K562 (cell line): ENCODE results near the gene FAM156A. TPM values are rescaled to one million over a fixed set of nuclear protein-coding genes. Genes with fewer than 3 reads are reported as not detected.

Experiments used
- BRD9 ChIP-seq: fragments of 450-650 bp; IDR thresholded peaks from 2 replicates; pipeline ENCODE4 v1.6.1; 2018; ENCODE audit warnings: low read depth; ENCODE audit not compliant: partially characterized antibody
- CEBPG ChIP-seq, 3 experiments: fragments of 200-800 bp in 1 of 3; sonication (Bioruptor generic) in 1 of 3; sonication (generic) in 1 of 3; formaldehyde crosslinking in 1 of 3; IDR thresholded peaks in 2 of 3; conservative IDR thresholded peaks in 1 of 3; 2 replicates each; pipeline versions ENCODE4 v1.6.1 to v1.8.0; 2016 to 2022; ENCODE audit warnings: missing compliant biosample characterization in 2 of 3, missing genetic modification characterization in 2 of 3, mild to moderate bottlenecking in 1 of 3, missing genetic modification reagents in 1 of 3
- DEAF1 ChIP-seq: fragments of 450-650 bp; formaldehyde crosslinking; IDR thresholded peaks from 2 replicates; pipeline ENCODE4 v1.4.0; 2020; ENCODE audit warnings: mild to moderate bottlenecking, moderate library complexity
- GABPA ChIP-seq: fragments of 200-800 bp; sonication (Bioruptor generic); conservative IDR thresholded peaks from 2 replicates; pipeline ENCODE4 v1.6.1; 2016; ENCODE audit warnings: low read depth, missing genetic modification characterization, missing compliant biosample characterization
- GTF3C2 ChIP-seq: IDR thresholded peaks from 3 replicates; pipeline ENCODE4 v1.6.1; 2011; ENCODE audit warnings: borderline replicate concordance, mild to moderate bottlenecking, moderate library complexity; ENCODE audit not compliant: insufficient read length; ENCODE audit errors: extremely low read depth
- HOMEZ ChIP-seq: fragments of 250-450 bp; sonication (Bioruptor Pico); IDR thresholded peaks from 2 replicates; pipeline ENCODE4 v1.4.0; 2020; ENCODE audit warnings: mild to moderate bottlenecking, moderate library complexity
- MEIS2 ChIP-seq: fragments of 450-650 bp; IDR thresholded peaks from 2 replicates; pipeline ENCODE4 v1.6.1; 2014; ENCODE audit warnings: mild to moderate bottlenecking; ENCODE audit not compliant: partially characterized antibody
- SNAPC5 ChIP-seq: fragments of 250-450 bp; sonication (Bioruptor Pico); IDR thresholded peaks from 2 replicates; pipeline ENCODE4 v1.8.0; 2021; ENCODE audit warnings: moderate library complexity, mild to moderate bottlenecking, inconsistent platforms
- ZC3H8 ChIP-seq: fragments of 450-650 bp; IDR thresholded peaks from 2 replicates; pipeline ENCODE4 v1.6.1; 2017
- ZMIZ1 ChIP-seq, 2 experiments: fragments of 150-350 bp in 1 of 2; IDR thresholded peaks; 2 replicates each; pipeline ENCODE4 v1.6.1; 2012 to 2016; ENCODE audit warnings: low read depth in 2 of 2, low read length in 2 of 2, mild to moderate bottlenecking in 1 of 2, moderate library complexity in 1 of 2
- ZNF395 ChIP-seq: fragments of 200-800 bp; sonication (Bioruptor generic); IDR thresholded peaks from 2 replicates; pipeline ENCODE4 v1.6.1; 2017; ENCODE audit warnings: missing genetic modification characterization, missing compliant biosample characterization
- ZNF431 ChIP-seq: sonication (generic); formaldehyde crosslinking; IDR thresholded peaks from 2 replicates; pipeline ENCODE4 v1.8.0; 2022; ENCODE audit warnings: mild to moderate bottlenecking, missing genetic modification reagents
- polyA plus RNA-seq, 8 experiments: library from polyadenylated mRNA; depleted of rRNA in 4 of 8; stranded (reverse) in 5 of 8; unstranded in 3 of 8; fragments of >200 nt; fragmentation: Nextera tagmentation in 2 of 8; fragmentation: Illumina TruSeq in 1 of 8; extraction: Ambion mirVana in 2 of 8; extraction: Trizol in 1 of 8; gene quantifications; 2 replicates each; pipeline versions ENCODE4 v1.2.1 to v1.2.3, GENCODE V29; 2011 to 2014; ENCODE audit warnings: inconsistent platforms in 1 of 8, missing spikeins in 1 of 8
- total RNA-seq, 7 experiments: library from RNA; depleted of rRNA in 6 of 7; stranded (reverse); fragments of >200 nt in 6 of 7; fragmentation: Illumina TruSeq in 2 of 7; extraction: Trizol in 2 of 7; gene quantifications; 2 replicates each; pipeline versions ENCODE4 v1.2.1 to v1.2.3, GENCODE V29; 2011 to 2021; ENCODE audit warnings: low replicate concordance in 1 of 7

Gene FAM156A
- total and polyA plus RNA-seq, 9 of the 15 experiments (the other 6 are each of a cell fraction or from before 2014, with no cell fraction given), result 1.9 to 20.3 (median 8.6) TPM

- TF ChIP-seq ZC3H8 (peak; percentile 97), ZNF431 (CRISPR knock-in tag) (0 out of 2 replicates have a peak, but pooled peaks have one; percentile 21), HOMEZ (CRISPR knock-in tag) (no peak), BRD9 (peak; percentile 48), GABPA (tag) (peak; percentile 96), SNAPC5 (CRISPR knock-in tag) (no peak), GTF3C2 (peak; percentile 21), CEBPG (CRISPR knock-in tag; IDR thresholded peaks at IDR 0.05) (no peak), CEBPG (tag; conservative IDR thresholded peaks at IDR 0.05 in 1 of 2, IDR thresholded peaks at IDR 0.05 in 1 of 2) (peak in 1 of 2 experiments; percentile 62; a peak in 2 of 4 replicates), ZMIZ1 (IDR thresholded peaks at IDR 0.05; ENCODE audit: low read depth in 2 of 2, low read length in 2 of 2) (no peak), DEAF1 (CRISPR knock-in tag) (peak; percentile 62), MEIS2 (peak; percentile 50), ZNF395 (CRISPR knock-in tag) (no peak)
These were observed 23.4 kb downstream of the FAM156A start (continued) for GRCh38 chrX:52934704-52935469.
